ENCODE results near the gene EMP1. TPM values are rescaled to one million over a fixed set of nuclear protein-coding genes. Genes with fewer than 3 reads are reported as not detected.

Gene EMP1
- total and polyA plus RNA-seq, 12 donors, result 46.2 to 403 (median 88.5) TPM

GRCh38 chr12:13167226-13167625 lies 29.3 kb upstream of the EMP1 start:
- Histone ChIP-seq H3K4me3 (no peak overlapping the region), H3K27me3 (no peaks in the 10 kb centered on the region), H3K27ac (no peak overlapping the region), H3K36me3 (no peaks in the 10 kb centered on the region), H3K9me3 (peaks cover 0 to 5% (median 0%) of the 10 kb centered on the region in 11 donors), H3K4me1 (peaks cover 0 to 22% (median 11%) of the 10 kb centered on the region in 9 donors)
- WGBS, 2 donors, result 91 to 96% methylated on average over 3 of the region's 3 CpGs
- DNase-seq (no peak), ATAC-seq (no peak)
- no peak for TF ChIP-seq CTCF (IDR thresholded peaks at IDR 0.05)
- intact Hi-C loops (cut with DNase I), result no loop called here

DNA sequence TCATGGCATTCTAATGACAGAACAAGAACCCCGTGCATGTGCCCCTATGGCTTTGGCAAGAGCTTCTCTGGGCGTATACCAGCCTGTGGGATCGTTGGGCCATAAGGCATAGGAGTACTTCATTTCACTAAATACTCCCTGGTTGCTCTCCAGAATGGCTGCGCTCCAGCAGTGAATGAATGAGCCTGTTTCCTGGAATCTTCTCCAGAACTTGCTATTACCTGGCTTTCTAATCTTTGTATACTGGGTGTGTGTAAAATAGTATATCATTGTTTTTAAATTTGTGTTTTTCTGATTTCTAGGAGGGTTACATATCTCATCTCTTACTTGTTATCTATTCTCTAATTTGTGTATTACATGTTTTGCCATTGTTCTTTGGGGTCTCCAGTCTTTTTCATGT lies 28.6 kb upstream of the EMP1 start:
- H3K4me1 ChIP-seq, result peaks cover 0 to 29% (median 11%) of the 10 kb centered on the region in 9 donors
- H3K27me3 ChIP-seq, result no peaks in the 10 kb centered on the region
- 95 to 97% methylated on average over 4 of the region's 4 CpGs for WGBS, 2 donors
- H3K36me3 ChIP-seq, result no peaks in the 10 kb centered on the region
- no peak for TF ChIP-seq CTCF (IDR thresholded peaks at IDR 0.05)
- ATAC-seq (no peak), DNase-seq (no peak)
- no peak overlapping the region for H3K4me3 ChIP-seq
- intact Hi-C loops (cut with DNase I), result no loop called here
- no peak overlapping the region for H3K27ac ChIP-seq
- H3K9me3 ChIP-seq, result peaks cover 0 to 5% (median 0%) of the 10 kb centered on the region in 11 donors

DNA sequence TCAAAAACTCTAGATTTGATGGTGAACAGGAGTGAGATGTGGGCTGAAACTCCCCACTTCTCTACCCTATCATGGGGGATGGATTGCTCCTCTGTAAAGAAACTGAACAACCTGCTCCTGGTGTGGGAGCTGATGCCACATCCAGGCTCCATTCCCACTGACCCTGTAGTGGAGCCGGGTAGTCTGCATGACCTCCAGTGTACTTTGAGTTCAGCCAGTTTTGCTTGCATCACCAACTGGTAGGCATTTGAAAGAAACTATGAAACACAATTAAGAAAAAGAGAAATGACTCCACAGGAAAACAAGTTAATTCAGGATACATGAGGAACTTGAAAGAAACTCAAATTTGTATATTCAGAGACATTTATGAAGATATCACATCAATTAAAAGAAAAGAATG lies 27.3 kb upstream of the EMP1 start:
- ATAC-seq (no peak), DNase-seq (no peak)
- Histone ChIP-seq H3K27ac (no peak overlapping the region), H3K9me3 (peaks cover 0 to 5% (median 0%) of the 10 kb centered on the region in 11 donors), H3K4me3 (no peak overlapping the region), H3K27me3 (no peaks in the 10 kb centered on the region), H3K4me1 (peaks cover 0 to 38% (median 17%) of the 10 kb centered on the region in 9 donors), H3K36me3 (no peaks in the 10 kb centered on the region)
- TF ChIP-seq CTCF (IDR thresholded peaks at IDR 0.05), result no peak
- intact Hi-C loops (cut with DNase I), result no loop called here
- 82 to 91% methylated on average over 1 of the region's 1 CpG for WGBS, 2 donors

GRCh38 chr12:13170892-13171490 lies 25.5 kb upstream of the EMP1 start:
- no peak for DNase-seq
- H3K4me1 ChIP-seq, result peaks cover 0 to 26% (median 8%) of the 10 kb centered on the region in 9 donors
- H3K27ac ChIP-seq, result peak overlapping the region in 1 of 10 donors; percentile 32
- 90 to 94% methylated on average over 4 of the region's 4 CpGs for whole genome bisulfite sequencing, 2 donors
- peaks cover 0 to 5% (median 0%) of the 10 kb centered on the region in 11 donors for H3K9me3 ChIP-seq
- no peak for ATAC-seq
- no peaks in the 10 kb centered on the region for H3K36me3 ChIP-seq
- no peaks in the 10 kb centered on the region for H3K27me3 ChIP-seq
- H3K4me3 ChIP-seq, result no peak overlapping the region
- no peak for TF ChIP-seq CTCF (IDR thresholded peaks at IDR 0.05)
- intact Hi-C loops (cut with DNase I), result no loop called here
